Cardiac muscle cell (in vitro differentiated cells and primary cell): ENCODE data around the gene CYSRT1. TPM values are rescaled to one million over a fixed set of nuclear protein-coding genes. Genes with fewer than 3 reads are reported as not detected.

Source experiments
- DNase-seq, 2 donors: peaks; one replicate each; pipeline versions ENCODE4 v3.0.0 to v3.0.0-alpha.2; 2010 to 2017; ENCODE audit warnings: low read depth in 1 of 2, low spot score in 1 of 2
- H3K27ac ChIP-seq: fragments of 200-600 bp; sonication (generic); 2 replicates; pipeline ENCODE4 v1.5.1; 2016
- H3K27me3 ChIP-seq: fragments of 200-600 bp; sonication (generic); 2 replicates; pipeline ENCODE4 v1.6.0; 2016; ENCODE audit warnings: control low read depth
- H3K36me3 ChIP-seq: fragments of 200-600 bp; sonication (generic); 2 replicates; pipeline ENCODE4 v1.5.1; 2016; ENCODE audit warnings: control low read depth
- H3K4me1 ChIP-seq: fragments of 200-600 bp; sonication (generic); 2 replicates; pipeline ENCODE4 v1.8.1; 2017; ENCODE audit warnings: low read depth, mild to moderate bottlenecking, mixed run types
- H3K4me3 ChIP-seq: fragments of 200-600 bp; sonication (generic); 2 replicates; pipeline ENCODE4 v1.5.1; 2016; ENCODE audit warnings: mild to moderate bottlenecking
- H3K9me3 ChIP-seq: fragments of 200-600 bp; sonication (generic); 2 replicates; pipeline ENCODE4 v1.5.1; 2017; ENCODE audit warnings: low read depth, mild to moderate bottlenecking, control low read depth
- CTCF ChIP-seq: IDR thresholded peaks from 2 replicates; pipeline ENCODE4 v1.5.1; 2012; ENCODE audit warnings: low read depth, mild to moderate bottlenecking, low read length
- polyA plus RNA-seq: library from polyadenylated mRNA; unstranded; fragments of >200 nt; fragmentation: Nextera tagmentation; extraction: Ambion mirVana; gene quantifications from 2 replicates; pipeline ENCODE4 v1.2.1, GENCODE V29; 2016
- total RNA-seq: library from RNA; depleted of rRNA; stranded (reverse); fragments of >200 nt; gene quantifications from 2 replicates; pipeline ENCODE4 v1.2.3, GENCODE V29; 2016

The CYSRT1 gene
- total and polyA plus RNA-seq, 2 experiments from 2014 or later: 6.6 to 7.0 TPM

DNA sequence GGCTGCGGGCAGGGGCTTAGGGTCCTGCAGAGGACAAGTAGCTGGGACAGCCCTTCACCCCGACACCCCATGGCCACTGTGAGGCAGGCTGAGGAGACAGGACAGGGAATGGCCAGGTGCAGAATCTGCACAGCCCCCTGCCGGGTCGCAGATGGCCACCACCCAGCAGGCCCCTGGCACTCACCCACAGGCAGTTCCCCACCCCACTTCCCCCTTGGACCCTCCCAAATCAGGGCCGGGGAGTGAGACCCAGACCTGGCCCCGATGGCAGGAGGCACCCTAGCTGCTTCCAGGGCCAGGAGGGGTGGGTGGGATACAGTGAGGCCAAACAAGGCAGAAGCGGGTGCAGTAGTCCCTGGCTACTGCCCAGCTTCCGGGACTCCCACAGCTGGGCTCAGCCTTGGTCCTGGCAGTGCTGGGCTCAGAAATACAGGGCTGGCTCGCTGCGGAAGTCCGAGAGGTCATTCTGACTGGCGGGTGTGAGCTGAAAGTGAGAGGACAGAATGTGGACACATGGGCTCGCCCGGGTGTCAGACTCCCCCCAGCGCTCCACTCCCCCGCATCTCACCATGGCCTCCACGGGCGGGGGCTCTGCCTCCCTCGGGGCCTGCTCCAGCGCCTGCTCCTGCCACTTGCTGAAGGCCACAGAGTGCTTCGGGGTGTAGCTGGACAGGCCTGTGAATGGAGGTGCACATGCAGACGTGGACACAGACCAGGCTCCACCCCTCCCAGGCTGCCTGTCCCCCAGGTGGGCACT lies 33.1 kb upstream of the CYSRT1 start:
- peaks cover 17% of the 10 kb centered on the region for H3K4me1 ChIP-seq
- no peak for TF ChIP-seq CTCF

GRCh38 chr9:137192448-137192780 lies 32.6 kb upstream of the CYSRT1 start:
- Histone ChIP-seq H3K36me3 (peaks cover 4% of the 10 kb centered on the region), H3K4me3 (no peak overlapping the region), H3K27me3 (no peaks in the 10 kb centered on the region), H3K4me1 (peaks cover 13% of the 10 kb centered on the region), H3K27ac (no peak overlapping the region), H3K9me3 (no peaks in the 10 kb centered on the region)
- no peak for DNase-seq
- no peak for TF ChIP-seq CTCF

More for the DNA sequence above, 33.1 kb upstream of the CYSRT1 start:
- Histone ChIP-seq H3K4me3 (no peak overlapping the region), H3K27ac (no peak overlapping the region), H3K36me3 (peaks cover 4% of the 10 kb centered on the region), H3K9me3 (no peaks in the 10 kb centered on the region), H3K27me3 (no peaks in the 10 kb centered on the region)
- no peak for DNase-seq

DNA sequence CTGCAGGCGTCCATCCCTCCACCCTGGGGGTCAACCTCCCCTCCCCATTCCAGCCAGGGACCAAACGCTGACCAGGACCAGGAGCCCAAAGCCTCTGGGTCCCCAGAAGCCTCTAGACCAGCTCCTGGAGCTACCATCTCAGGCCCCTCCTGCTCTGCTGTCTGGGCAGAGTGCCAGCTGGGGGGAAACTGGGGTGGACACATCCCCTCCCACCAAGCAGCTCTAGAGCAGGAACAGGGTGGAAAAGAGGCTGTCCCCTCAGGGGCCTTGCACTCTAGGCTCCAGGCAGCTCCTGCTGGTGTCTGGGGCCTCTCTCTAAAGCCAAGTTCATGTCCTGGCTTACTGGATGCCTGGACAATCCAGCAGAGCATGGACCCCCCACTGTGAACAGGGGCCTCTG lies 32.1 kb upstream of the CYSRT1 start:
- Histone ChIP-seq H3K27ac (no peak overlapping the region), H3K4me3 (no peak overlapping the region), H3K27me3 (no peaks in the 10 kb centered on the region), H3K36me3 (peaks cover 4% of the 10 kb centered on the region), H3K9me3 (no peaks in the 10 kb centered on the region), H3K4me1 (peaks cover 14% of the 10 kb centered on the region)
- TF ChIP-seq CTCF: no peak
- no peak for DNase-seq

DNA sequence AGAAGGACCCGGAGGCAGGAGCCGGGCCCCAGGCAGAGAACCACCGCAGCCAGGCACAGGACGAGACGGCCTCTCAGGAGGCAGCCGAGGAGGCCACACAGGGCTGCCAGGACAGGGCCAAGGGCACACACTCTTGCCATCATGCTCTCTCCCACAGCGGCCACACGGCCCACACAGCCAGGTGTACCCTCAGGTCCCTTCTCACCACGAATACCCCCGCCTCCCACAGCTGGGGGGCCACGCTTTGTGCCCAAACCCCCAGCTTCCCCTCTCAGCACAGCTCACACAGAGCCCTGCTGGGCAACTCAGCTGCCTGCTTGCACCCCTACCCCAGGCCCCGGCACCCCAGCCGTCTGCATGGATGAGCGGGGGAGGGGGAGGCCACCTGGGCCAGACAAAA lies 31.2 kb upstream of the CYSRT1 start:
- Histone ChIP-seq H3K36me3 (peaks cover 4% of the 10 kb centered on the region), H3K4me1 (peaks cover 23% of the 10 kb centered on the region), H3K27me3 (no peaks in the 10 kb centered on the region), H3K27ac (no peak overlapping the region), H3K4me3 (no peak overlapping the region), H3K9me3 (no peaks in the 10 kb centered on the region)
- DNase-seq: no peak
- no peak for TF ChIP-seq CTCF

- Histone ChIP-seq H3K36me3 (peaks cover 4% of the 10 kb centered on the region), H3K4me1 (peaks cover 29% of the 10 kb centered on the region), H3K9me3 (no peaks in the 10 kb centered on the region), H3K27me3 (no peaks in the 10 kb centered on the region), H3K4me3 (no peak overlapping the region), H3K27ac (no peak overlapping the region)
- DNase-seq: no peak
- no peak for TF ChIP-seq CTCF
Measured at GRCh38 chr9:137194388-137194787, 30.6 kb upstream of the CYSRT1 start.
